Astrocyte (in vitro differentiated cells and primary cell): ENCODE data around the gene EFEMP1. TPM values are rescaled to one million over a fixed set of nuclear protein-coding genes. Genes with fewer than 3 reads are reported as not detected.
A peak's percentile ranks its signal among the peaks of the same experiment; 100 is the strongest.

Experiments used
- DNase-seq: peaks from one replicate; pipeline ENCODE4 v3.0.0-alpha.2; 2010; ENCODE audit warnings: low read depth
- FAIRE-seq: peaks from 2 replicates; lab custom pipeline; 2011; peaks lifted over from hg19 to GRCh38; lab: Jason Lieb, UNC
- H2AFZ ChIP-seq: 2 replicates; pipeline ENCODE4 v1.6.0; 2012; ENCODE audit warnings: low read depth, low read length, inconsistent platforms
- H3K27ac ChIP-seq: 2 replicates; pipeline ENCODE4 v1.5.1; 2011; ENCODE audit warnings: low read depth, low read length, inconsistent platforms
- H3K27me3 ChIP-seq: 2 replicates; pipeline ENCODE4 v1.6.0; 2011; ENCODE audit warnings: low read length, inconsistent platforms; ENCODE audit not compliant: insufficient read depth
- H3K36me3 ChIP-seq: 2 replicates; pipeline ENCODE4 v1.5.1; 2011; ENCODE audit warnings: low read length, inconsistent platforms; ENCODE audit not compliant: insufficient read depth
- H3K4me1 ChIP-seq: 2 replicates; pipeline ENCODE4 v1.5.1; 2011; ENCODE audit warnings: low read length, inconsistent platforms; ENCODE audit not compliant: insufficient read depth
- H3K4me2 ChIP-seq: 2 replicates; pipeline ENCODE4 v1.6.0; 2012; ENCODE audit warnings: low read length, inconsistent platforms
- H3K4me3 ChIP-seq: 2 replicates; pipeline ENCODE4 v1.5.1; 2011; ENCODE audit warnings: low read depth, mild to moderate bottlenecking, low read length, inconsistent platforms; ENCODE audit not compliant: insufficient read depth
- H3K79me2 ChIP-seq: 2 replicates; pipeline ENCODE4 v1.6.0; 2012; ENCODE audit warnings: mild to moderate bottlenecking, low read length, inconsistent platforms; ENCODE audit not compliant: insufficient read depth
- H3K9ac ChIP-seq: 2 replicates; pipeline ENCODE4 v1.6.0; 2012; ENCODE audit warnings: mild to moderate bottlenecking, low read length, inconsistent platforms
- H3K9me3 ChIP-seq: 2 replicates; pipeline ENCODE4 v1.5.1; 2012; ENCODE audit warnings: low read depth, mild to moderate bottlenecking, low read length, inconsistent platforms; ENCODE audit not compliant: insufficient read depth
- H4K20me1 ChIP-seq: 2 replicates; pipeline ENCODE4 v1.6.0; 2012; ENCODE audit warnings: low read length, inconsistent platforms; ENCODE audit not compliant: insufficient read depth
- H3K27ac Mint-ChIP-seq: one replicate; pipeline ENCODE4 v1.8.0; 2021; ENCODE audit warnings: mild to moderate bottlenecking, mixed read lengths; ENCODE audit not compliant: unreplicated experiment
- H3K27me3 Mint-ChIP-seq: one replicate; pipeline ENCODE4 v1.8.0; 2021; ENCODE audit warnings: low read depth, mixed read lengths; ENCODE audit not compliant: unreplicated experiment
- H3K36me3 Mint-ChIP-seq: one replicate; pipeline ENCODE4 v1.8.0; 2021; ENCODE audit warnings: low read depth, mixed read lengths; ENCODE audit not compliant: unreplicated experiment
- H3K4me1 Mint-ChIP-seq: one replicate; pipeline ENCODE4 v1.8.0; 2021; ENCODE audit warnings: low read depth, mixed read lengths; ENCODE audit not compliant: unreplicated experiment
- H3K4me3 Mint-ChIP-seq: one replicate; pipeline ENCODE4 v1.8.0; 2021; ENCODE audit warnings: mild to moderate bottlenecking, moderate library complexity, mixed read lengths; ENCODE audit not compliant: unreplicated experiment
- H3K9me3 Mint-ChIP-seq: one replicate; pipeline ENCODE4 v1.8.0; 2021; ENCODE audit warnings: mild to moderate bottlenecking, mixed read lengths; ENCODE audit not compliant: unreplicated experiment
- CTCF ChIP-seq: IDR thresholded peaks from 2 replicates; pipeline ENCODE4 v1.5.1; 2011; ENCODE audit warnings: low read depth, mild to moderate bottlenecking, inconsistent platforms, low read length, moderate library complexity; ENCODE audit not compliant: insufficient read depth
- EZH2 ChIP-seq: IDR thresholded peaks from 2 replicates; pipeline ENCODE4 v1.6.1; 2012; ENCODE audit warnings: mild to moderate bottlenecking, low read length, inconsistent platforms; ENCODE audit not compliant: insufficient read depth
- total RNA-seq: library from RNA; stranded (reverse); gene quantifications from 2 replicates; pipeline ENCODE4 v1.2.1, GENCODE V29; 2021

EFEMP1 gene
- total RNA-seq, 1 donor from 2014 or later: 155 TPM

GRCh38 chr2:55901941-55902340 is 21.6 kb downstream of the EFEMP1 start:
- Histone ChIP-seq H3K27ac (peak overlapping the region; percentile 63), H3K36me3 (no peaks in the 10 kb centered on the region), H3K9me3 (no peaks in the 10 kb centered on the region), H3K79me2 (no peaks in the 10 kb centered on the region), H2AFZ (no peak overlapping the region), H3K4me3 (no peak overlapping the region), H3K4me2 (peak overlapping the region; percentile 46), H3K27me3 (no peaks in the 10 kb centered on the region), H3K4me1 (peaks cover 8% of the 10 kb centered on the region), H4K20me1 (no peaks in the 10 kb centered on the region), H3K9ac (peak overlapping the region; percentile 19)
- Mint-ChIP-seq H3K4me1 (peaks cover 28% of the 10 kb centered on the region), H3K27me3 (no peaks in the 10 kb centered on the region), H3K36me3 (peaks cover 10% of the 10 kb centered on the region), H3K27ac (peak overlapping the region; percentile 2), H3K4me3 (no peak overlapping the region), H3K9me3 (peaks cover 12% of the 10 kb centered on the region)
- TF ChIP-seq CTCF (no peak), EZH2 (no peak)
- FAIRE-seq (peak; percentile 71), DNase-seq (peak; percentile 94)

GRCh38 chr2:55901322-55901721 is 22.3 kb downstream of the EFEMP1 start:
- DNase-seq: peak; percentile 80

More at GRCh38 chr2:55901322-55901721, 22.3 kb downstream of the EFEMP1 start:
- no peak overlapping the region for H2AFZ ChIP-seq
- no peaks in the 10 kb centered on the region for H3K27me3 ChIP-seq
- H3K4me1 ChIP-seq: peaks cover 8% of the 10 kb centered on the region
- peak overlapping the region; percentile 19 for H3K9ac ChIP-seq
- peak; percentile 67 for FAIRE-seq
- no peaks in the 10 kb centered on the region for H3K36me3 ChIP-seq
- Mint-ChIP-seq H3K36me3 (peaks cover 10% of the 10 kb centered on the region), H3K9me3 (peaks cover 12% of the 10 kb centered on the region), H3K27me3 (no peaks in the 10 kb centered on the region), H3K4me3 (no peak overlapping the region), H3K27ac (peak overlapping the region; percentile 56), H3K4me1 (peaks cover 29% of the 10 kb centered on the region)
- H4K20me1 ChIP-seq: no peaks in the 10 kb centered on the region
- no peaks in the 10 kb centered on the region for H3K79me2 ChIP-seq
- TF ChIP-seq EZH2 (no peak), CTCF (no peak)
- H3K4me2 ChIP-seq: peak overlapping the region; percentile 46
- H3K27ac ChIP-seq: peak overlapping the region; percentile 63
- H3K4me3 ChIP-seq: no peak overlapping the region
- H3K9me3 ChIP-seq: no peaks in the 10 kb centered on the region
